ENCODE results near the gene TAF4. TPM values are rescaled to one million over a fixed set of nuclear protein-coding genes. Genes with fewer than 3 reads are reported as not detected.
"Not testable (repeated sequence)": the region's sequence is repeated elsewhere in the genome, so short reads cannot be mapped to it uniquely, and the experiment has no call there.

The TAF4 gene
- total RNA-seq, 1 experiment from 2014 or later, result 21.0 TPM

DNA sequence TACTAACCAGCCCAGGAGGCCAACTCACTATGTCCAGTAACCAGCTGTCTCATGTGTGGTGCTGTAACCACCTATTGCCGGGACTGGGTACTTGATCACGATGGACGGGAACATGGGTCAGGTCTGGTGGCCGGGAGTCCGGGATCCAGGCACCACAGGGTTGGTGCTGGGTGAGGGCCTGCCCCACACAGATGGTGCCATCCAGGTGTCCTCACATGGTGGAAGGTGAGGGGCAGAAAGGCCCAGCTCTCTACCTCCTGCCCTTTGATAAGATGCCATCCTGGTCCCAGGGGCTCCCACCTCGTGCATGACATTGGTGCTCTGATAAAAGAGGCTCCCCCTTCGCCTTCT lies 116.3 kb downstream of the TAF4 start:
- no peaks in the 10 kb centered on the region for H3K9me3 ChIP-seq (ENCODE audit: control insufficient read depth, insufficient read depth, low read depth, low read length)
- intact Hi-C loops (cut with micrococcal nuclease; ENCODE audit: unreplicated experiment) (no loop called here), in situ Hi-C loops (cut with HindIII; ENCODE audit: low pct_unique_long_range_greater_than_20kb, low sequenced_read_pairs) (no loop called here)
- ATAC-seq, result peak; percentile 40; the same call in 1 of the 2 replicates
- POLR2A ChIA-PET, result no interaction called here
- TF ChIP-seq, protein P1, sequence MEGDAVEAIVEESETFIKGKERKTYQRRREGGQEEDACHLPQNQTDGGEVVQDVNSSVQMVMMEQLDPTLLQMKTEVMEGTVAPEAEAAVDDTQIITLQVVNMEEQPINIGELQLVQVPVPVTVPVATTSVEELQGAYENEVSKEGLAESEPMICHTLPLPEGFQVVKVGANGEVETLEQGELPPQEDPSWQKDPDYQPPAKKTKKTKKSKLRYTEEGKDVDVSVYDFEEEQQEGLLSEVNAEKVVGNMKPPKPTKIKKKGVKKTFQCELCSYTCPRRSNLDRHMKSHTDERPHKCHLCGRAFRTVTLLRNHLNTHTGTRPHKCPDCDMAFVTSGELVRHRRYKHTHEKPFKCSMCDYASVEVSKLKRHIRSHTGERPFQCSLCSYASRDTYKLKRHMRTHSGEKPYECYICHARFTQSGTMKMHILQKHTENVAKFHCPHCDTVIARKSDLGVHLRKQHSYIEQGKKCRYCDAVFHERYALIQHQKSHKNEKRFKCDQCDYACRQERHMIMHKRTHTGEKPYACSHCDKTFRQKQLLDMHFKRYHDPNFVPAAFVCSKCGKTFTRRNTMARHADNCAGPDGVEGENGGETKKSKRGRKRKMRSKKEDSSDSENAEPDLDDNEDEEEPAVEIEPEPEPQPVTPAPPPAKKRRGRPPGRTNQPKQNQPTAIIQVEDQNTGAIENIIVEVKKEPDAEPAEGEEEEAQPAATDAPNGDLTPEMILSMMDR (IDR thresholded peaks at IDR 0.05), result no peak
- TF ChIP-seq POLR2AphosphoS5 (IDR thresholded peaks at IDR 0.05; ENCODE audit: low read depth, low read length) (no peak), SIN3A (IDR thresholded peaks at IDR 0.05; ENCODE audit: borderline replicate concordance, insufficient read depth, low read depth, low read length) (no peak), TCF7L2 (IDR thresholded peaks at IDR 0.05; ENCODE audit: low read depth, low read length) (no peak)
- TF ChIP-seq, protein P2, sequence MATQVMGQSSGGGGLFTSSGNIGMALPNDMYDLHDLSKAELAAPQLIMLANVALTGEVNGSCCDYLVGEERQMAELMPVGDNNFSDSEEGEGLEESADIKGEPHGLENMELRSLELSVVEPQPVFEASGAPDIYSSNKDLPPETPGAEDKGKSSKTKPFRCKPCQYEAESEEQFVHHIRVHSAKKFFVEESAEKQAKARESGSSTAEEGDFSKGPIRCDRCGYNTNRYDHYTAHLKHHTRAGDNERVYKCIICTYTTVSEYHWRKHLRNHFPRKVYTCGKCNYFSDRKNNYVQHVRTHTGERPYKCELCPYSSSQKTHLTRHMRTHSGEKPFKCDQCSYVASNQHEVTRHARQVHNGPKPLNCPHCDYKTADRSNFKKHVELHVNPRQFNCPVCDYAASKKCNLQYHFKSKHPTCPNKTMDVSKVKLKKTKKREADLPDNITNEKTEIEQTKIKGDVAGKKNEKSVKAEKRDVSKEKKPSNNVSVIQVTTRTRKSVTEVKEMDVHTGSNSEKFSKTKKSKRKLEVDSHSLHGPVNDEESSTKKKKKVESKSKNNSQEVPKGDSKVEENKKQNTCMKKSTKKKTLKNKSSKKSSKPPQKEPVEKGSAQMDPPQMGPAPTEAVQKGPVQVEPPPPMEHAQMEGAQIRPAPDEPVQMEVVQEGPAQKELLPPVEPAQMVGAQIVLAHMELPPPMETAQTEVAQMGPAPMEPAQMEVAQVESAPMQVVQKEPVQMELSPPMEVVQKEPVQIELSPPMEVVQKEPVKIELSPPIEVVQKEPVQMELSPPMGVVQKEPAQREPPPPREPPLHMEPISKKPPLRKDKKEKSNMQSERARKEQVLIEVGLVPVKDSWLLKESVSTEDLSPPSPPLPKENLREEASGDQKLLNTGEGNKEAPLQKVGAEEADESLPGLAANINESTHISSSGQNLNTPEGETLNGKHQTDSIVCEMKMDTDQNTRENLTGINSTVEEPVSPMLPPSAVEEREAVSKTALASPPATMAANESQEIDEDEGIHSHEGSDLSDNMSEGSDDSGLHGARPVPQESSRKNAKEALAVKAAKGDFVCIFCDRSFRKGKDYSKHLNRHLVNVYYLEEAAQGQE (IDR thresholded peaks at IDR 0.05; ENCODE audit: insufficient read depth in 1 of 2, low read depth in 2 of 2, low read length in 1 of 2), result no peak
- CTCF ChIA-PET, result no interaction called here
- H3K36me3 ChIP-seq (ENCODE audit: control insufficient read depth, insufficient read depth, low read length), result no peaks in the 10 kb centered on the region
- no peaks in the 10 kb centered on the region for H3K27me3 ChIP-seq (ENCODE audit: control insufficient read depth, insufficient read depth, low read length)
- no TSS peak for BruUV-seq (replicated peaks)
- H3K27ac ChIP-seq (ENCODE audit: low read length), result no peak overlapping the region
- DNase-seq (ENCODE audit: low read depth, low spot score), result no peak
- H3K4me3 ChIP-seq (ENCODE audit: low read depth in 2 of 2, low read length in 2 of 2), result no peak overlapping the region
- H3K4me1 ChIP-seq (ENCODE audit: control insufficient read depth, insufficient read depth, low read length), result no peaks in the 10 kb centered on the region

DNA sequence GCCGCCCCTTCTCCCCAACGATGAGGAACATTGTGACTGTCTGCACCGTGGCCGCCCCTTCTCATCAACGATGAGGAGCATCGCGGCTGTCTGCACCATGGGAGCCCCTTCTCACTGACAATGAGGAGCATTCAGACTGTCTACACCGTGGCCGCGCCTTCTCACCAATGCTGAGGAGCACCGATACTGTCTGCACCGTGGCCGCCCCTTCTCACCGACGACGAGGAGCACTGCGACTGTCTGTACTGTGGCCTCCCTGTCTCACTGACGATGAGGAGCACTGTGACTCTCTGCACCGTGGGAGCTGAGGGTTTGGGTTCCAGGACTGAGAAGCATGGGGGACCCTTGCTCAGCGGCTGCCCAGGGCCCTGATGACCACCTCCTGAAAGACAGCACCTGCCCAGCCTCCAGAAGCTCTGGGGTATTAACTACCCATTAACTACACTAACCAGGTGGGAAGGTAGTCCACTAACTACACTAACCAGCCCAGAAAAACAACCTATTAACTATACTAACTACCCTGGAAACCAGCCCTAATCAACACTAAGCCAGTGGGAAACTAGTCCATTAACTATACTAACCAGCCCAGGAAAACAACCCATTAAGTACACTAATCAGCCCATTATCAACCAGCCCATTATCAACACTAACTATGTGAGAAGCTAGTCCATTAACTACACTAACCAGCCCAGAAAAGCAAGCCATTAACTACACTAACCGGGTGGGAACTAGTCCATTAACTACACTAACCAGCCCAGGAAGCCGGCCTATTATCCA lies 116.9 kb downstream of the TAF4 start:
- Histone ChIP-seq H3K4me3 (ENCODE audit: low read depth in 2 of 2, low read length in 2 of 2) (no peak overlapping the region), H3K27ac (ENCODE audit: low read length) (no peak overlapping the region), H3K9me3 (ENCODE audit: control insufficient read depth, insufficient read depth, low read depth, low read length) (no peaks in the 10 kb centered on the region), H3K4me1 (ENCODE audit: control insufficient read depth, insufficient read depth, low read length) (no peaks in the 10 kb centered on the region), H3K27me3 (ENCODE audit: control insufficient read depth, insufficient read depth, low read length) (no peaks in the 10 kb centered on the region), H3K36me3 (ENCODE audit: control insufficient read depth, insufficient read depth, low read length) (no peaks in the 10 kb centered on the region)
- intact Hi-C loops (cut with micrococcal nuclease; ENCODE audit: unreplicated experiment) (no loop called here), in situ Hi-C loops (cut with HindIII; ENCODE audit: low pct_unique_long_range_greater_than_20kb, low sequenced_read_pairs) (no loop called here)
- TF ChIP-seq, protein P2 (IDR thresholded peaks at IDR 0.05; ENCODE audit: insufficient read depth in 1 of 2, low read depth in 2 of 2, low read length in 1 of 2), result no peak
- no peak for TF ChIP-seq SIN3A (IDR thresholded peaks at IDR 0.05; ENCODE audit: borderline replicate concordance, insufficient read depth, low read depth, low read length)
- no peak for TF ChIP-seq TCF7L2 (IDR thresholded peaks at IDR 0.05; ENCODE audit: low read depth, low read length)
- no peak for TF ChIP-seq POLR2AphosphoS5 (IDR thresholded peaks at IDR 0.05; ENCODE audit: low read depth, low read length)
- TF ChIP-seq, protein P1 (IDR thresholded peaks at IDR 0.05), result no peak
- ChIA-PET CTCF (no interaction called here), POLR2A (no interaction called here)
- BruUV-seq (replicated peaks), result no TSS peak
- DNase-seq (ENCODE audit: low read depth, low spot score), result no peak
- no peak for ATAC-seq

DNA sequence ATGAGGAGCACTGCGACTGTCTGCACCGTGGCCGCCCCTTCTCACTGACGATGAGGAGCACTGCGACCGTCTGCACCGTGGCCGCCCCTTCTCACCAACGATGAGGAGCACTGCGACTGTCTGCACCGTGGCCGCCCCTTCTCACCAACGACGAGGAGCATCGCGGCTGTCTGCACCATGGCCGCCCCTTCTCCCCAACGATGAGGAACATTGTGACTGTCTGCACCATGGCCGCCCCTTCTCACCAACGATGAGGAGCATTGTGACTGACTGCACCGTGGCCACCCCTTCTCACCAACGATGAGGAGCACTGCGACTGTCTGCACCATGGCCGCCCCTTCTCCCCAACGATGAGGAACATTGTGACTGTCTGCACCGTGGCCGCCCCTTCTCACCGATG lies 117.6 kb downstream of the TAF4 start:
- DNase-seq (ENCODE audit: low read depth, low spot score); H3K27ac ChIP-seq (ENCODE audit: low read length); intact Hi-C loops (cut with micrococcal nuclease; ENCODE audit: unreplicated experiment); H3K36me3 ChIP-seq (ENCODE audit: control insufficient read depth, insufficient read depth, low read length); BruUV-seq (replicated peaks); ATAC-seq; H3K4me3 ChIP-seq (ENCODE audit: low read depth in 2 of 2, low read length in 2 of 2); H3K27me3 ChIP-seq (ENCODE audit: control insufficient read depth, insufficient read depth, low read length); POLR2A ChIA-PET; CTCF ChIA-PET; in situ Hi-C loops (cut with HindIII; ENCODE audit: low pct_unique_long_range_greater_than_20kb, low sequenced_read_pairs); H3K4me1 ChIP-seq (ENCODE audit: control insufficient read depth, insufficient read depth, low read length); H3K9me3 ChIP-seq (ENCODE audit: control insufficient read depth, insufficient read depth, low read depth, low read length): not testable (repeated sequence)

Data from Panc1 (cell line).